ENCODE measurements around the gene STK38. TPM values are rescaled to one million over a fixed set of nuclear protein-coding genes. Genes with fewer than 3 reads are reported as not detected.
"Not testable (repeated sequence)": the region's sequence is repeated elsewhere in the genome, so short reads cannot be mapped to it uniquely, and the experiment has no call there.

Gene STK38
- total RNA-seq, 2 experiments from 2014 or later: 29.5 to 30.4 TPM

DNA sequence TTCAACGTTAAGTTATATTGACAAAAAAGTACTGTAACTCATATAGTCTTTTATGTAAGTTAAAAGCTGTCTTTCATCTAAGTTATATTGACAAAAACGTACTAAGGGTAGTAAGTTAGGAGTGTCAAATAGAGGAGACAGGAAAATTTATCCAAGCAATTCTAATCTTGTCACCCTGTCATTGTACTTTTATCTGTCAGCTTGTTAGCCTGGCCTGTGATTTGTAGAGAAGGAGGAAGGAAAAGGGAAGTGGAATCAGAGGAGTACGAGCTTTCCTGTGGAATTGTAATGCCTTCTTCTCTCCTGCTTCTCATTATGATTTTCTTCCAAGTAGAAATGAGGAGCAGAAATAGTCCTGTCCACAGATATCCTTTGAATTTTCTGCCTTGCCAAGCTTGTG is 85.6 kb downstream of the STK38 start:
- ChIA-PET POLR2A (interaction anchor here (0.6 kb wide), 1 partner anchor 119 kb away, joined by 4 read pairs; no protein-coding TSS in a partner anchor), CTCF (interaction anchor here (0.6 kb wide), 1 partner anchor 119 kb away, joined by 3 read pairs; no protein-coding TSS in a partner anchor)

DNA sequence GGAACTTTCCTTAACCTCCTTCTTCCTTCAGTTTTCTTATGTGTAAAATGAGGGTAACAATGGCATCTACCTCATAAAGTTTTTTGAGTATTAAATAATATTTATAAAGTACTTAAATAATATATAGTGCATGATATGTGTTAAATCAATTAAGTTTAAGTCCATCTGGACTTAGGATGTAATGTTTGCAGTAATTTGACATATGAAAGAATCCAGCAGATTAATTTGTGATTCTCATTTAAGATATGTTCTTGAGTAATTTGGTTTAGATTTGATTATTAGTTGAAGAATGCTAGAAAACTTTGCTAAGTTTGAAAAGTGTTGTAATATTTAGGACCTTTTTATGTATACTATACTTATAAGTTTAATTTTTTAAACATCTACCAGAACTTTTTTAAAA is 86.4 kb downstream of the STK38 start:
- ChIA-PET POLR2A (interaction anchor here (0.6 kb wide), 1 partner anchor 119 kb away, joined by 4 read pairs; no protein-coding TSS in a partner anchor), CTCF (no interaction called here)

DNA sequence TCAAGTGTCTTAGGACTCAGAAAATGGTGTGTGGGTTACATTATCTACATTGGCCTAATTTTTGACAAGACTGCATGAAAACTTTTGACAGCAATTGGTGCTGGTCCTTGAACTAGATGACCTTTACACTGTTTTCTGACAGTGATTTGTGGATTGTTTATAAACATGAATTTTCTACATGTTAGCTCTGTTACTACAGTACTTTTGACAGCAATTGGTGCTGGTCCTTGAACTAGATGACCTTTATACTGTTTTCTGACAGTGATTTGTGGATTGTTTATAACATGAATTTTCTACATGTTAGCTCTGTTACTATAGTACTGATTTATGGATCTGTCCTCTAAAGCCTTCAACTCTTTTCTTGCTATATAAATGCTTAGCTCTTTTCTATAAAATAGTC is 87.8 kb downstream of the STK38 start:
- POLR2A ChIA-PET: interaction anchor here (1.1 kb wide), 1 partner anchor 134 kb away, joined by 3 read pairs; no protein-coding TSS in a partner anchor

DNA sequence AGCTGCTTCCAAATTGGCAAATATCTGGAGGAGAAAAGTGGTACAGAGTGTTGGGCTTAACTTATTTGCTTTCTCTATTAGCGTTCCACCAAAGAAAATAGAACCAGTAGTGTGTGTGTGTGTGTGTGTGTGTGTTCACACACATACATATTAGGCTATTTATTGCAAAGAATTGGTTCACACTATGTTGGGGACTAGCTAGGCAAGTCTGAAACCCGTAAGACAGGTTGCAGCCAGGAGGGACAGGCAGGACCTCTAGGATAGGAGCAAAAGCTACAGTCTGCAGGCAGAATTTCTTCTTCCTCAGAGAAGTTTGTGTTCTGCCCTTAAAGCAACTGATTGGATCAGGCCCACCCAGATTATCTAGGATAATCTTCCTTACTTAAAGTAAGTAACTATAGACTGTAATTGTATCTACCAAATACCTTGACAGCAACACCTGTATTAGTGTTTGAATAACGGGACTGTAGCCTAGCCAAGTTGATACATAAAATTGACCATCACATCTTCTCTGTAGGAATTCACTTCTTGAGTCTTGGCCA is 91.7 kb downstream of the STK38 start:
- ChIA-PET CTCF (interaction anchor here (0.6 kb wide), 1 partner anchor 119 kb away, joined by 3 read pairs; no protein-coding TSS in a partner anchor), POLR2A (interaction anchor here (0.5 to 0.6 kb wide), 2 partner anchors 110 to 128 kb away, joined by 3 read pairs; no protein-coding TSS in a partner anchor)

More for the DNA sequence above, 87.8 kb downstream of the STK38 start:
- CTCF ChIA-PET: no interaction called here

- POLR2A ChIA-PET: interaction anchor here (0.6 kb wide), 1 partner anchor 32 kb away, joined by 4 read pairs; no protein-coding TSS in a partner anchor
- CTCF ChIA-PET: not testable (repeated sequence)
These were observed 94.4 kb downstream of the STK38 start for GRCh38 chr6:36452897-36453296.

GRCh38 chr6:36449173-36449572 is 98.1 kb downstream of the STK38 start:
- CTCF ChIA-PET, POLR2A ChIA-PET: not testable (repeated sequence)

- ChIA-PET CTCF (interaction anchor here (0.6 kb wide), 1 partner anchor 93 kb away, joined by 7 read pairs; no protein-coding TSS in a partner anchor), POLR2A (interaction anchor here (0.6 kb wide), 1 partner anchor 722 kb away, joined by 4 read pairs; no protein-coding TSS in a partner anchor)
These were observed 101.7 kb downstream of the STK38 start for GRCh38 chr6:36445621-36446020.

DNA sequence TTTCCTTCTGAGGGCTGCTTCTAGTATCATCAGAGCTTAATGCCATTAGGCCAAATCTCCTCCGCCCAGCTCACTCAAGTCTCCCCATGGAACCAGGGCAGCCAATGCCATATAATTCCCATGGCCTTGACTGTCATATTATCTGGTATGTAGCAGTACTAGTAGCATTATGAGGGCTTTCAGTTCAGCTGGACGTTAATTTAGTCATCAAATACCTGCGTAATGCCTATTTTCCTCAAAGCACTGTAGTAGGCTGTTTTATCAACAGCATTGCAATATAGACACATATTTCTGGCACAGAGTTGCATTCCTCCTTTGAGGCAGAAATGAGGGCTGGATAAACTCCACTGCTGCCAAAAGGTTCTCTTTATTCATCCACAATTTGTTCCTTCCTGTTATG is 102.8 kb downstream of the STK38 start:
- ChIA-PET CTCF (interaction anchor here (0.5 to 2.0 kb wide), 2 partner anchors 21 to 22 kb away, joined by 3 to 4 read pairs; no protein-coding TSS in a partner anchor), POLR2A (interaction anchor here (0.7 kb wide), 1 partner anchor 150 kb away, joined by 4 read pairs; the partner anchor contains the start of gene SRSF3)

Other genes starting within 250 kb of the STK38 start
- not detected for gene BNIP5, start 210.6 kb downstream of the STK38 start, total RNA-seq
- under 1 TPM; 0.36 to 0.38 TPM for gene ETV7, start 159.8 kb downstream of the STK38 start, total RNA-seq
- under 1 TPM; 0.10 to 0.36 TPM for gene PXT1, start 104.6 kb downstream of the STK38 start, total RNA-seq
- 10 to 100 TPM; 51.9 to 52.7 TPM for gene KCTD20, start 104.5 kb downstream of the STK38 start, total RNA-seq
- 100 to 1,000 TPM; 546 to 553 TPM for gene SRSF3, start 46.9 kb upstream of the STK38 start, total RNA-seq
- gene CDKN1A, start 131.2 kb upstream of the STK38 start, total RNA-seq: 10 to 100 TPM; 39.6 to 43.8 TPM
- not detected for gene RAB44, start 150.3 kb upstream of the STK38 start, total RNA-seq